ENCODE measurements around the gene RAMACL. TPM values are rescaled to one million over a fixed set of nuclear protein-coding genes. Genes with fewer than 3 reads are reported as not detected.

The RAMACL gene
- total RNA-seq, 2 experiments from 2014 or later: 0.30 to 0.41 TPM

DNA sequence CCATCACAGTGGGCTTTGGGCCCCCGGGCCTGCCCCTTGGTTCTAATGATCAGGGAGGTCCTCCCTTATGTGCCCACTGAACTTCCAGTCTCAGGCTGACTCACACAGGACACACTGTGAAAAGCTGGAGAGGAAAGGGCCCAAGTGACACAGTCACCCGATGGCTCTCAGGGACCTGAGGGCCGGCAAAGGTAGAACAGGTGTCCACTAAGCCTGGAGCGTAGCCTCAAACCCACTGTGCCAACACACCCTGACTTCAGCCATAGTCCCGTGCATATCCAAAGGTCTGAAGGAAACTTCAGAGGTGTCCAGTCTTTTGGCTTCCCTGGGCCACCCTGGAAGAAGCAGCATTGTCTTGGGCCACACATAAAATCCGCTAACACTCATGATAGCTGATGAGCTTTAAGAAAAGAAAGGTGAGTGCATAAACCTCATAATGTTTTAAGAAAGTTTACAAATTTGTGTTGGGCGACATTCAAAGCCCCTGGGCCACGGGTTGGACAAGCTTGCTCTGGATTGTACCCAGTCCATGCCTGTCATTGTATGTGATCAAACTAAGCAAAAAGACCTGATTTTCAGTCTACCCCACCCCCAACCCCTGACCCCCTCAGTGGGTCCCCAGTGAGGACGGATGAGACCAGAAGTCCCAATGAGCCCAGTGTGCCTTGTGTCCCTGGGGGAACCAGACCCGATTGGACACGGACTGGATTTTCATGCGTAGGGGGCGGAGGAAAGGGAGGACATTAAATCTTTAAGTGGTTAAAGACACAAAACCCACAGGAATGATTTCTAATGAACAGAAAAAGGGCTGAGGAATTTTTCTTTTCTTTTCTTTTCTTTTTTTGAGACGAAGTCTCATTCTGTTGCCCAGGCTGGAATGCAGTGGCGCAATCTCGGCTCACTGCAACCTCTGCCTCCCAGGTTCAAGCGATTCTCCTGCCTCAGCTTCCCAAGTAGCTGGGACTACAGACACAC lies 6.1 kb downstream of the RAMACL start:
- intact Hi-C loops (cut with micrococcal nuclease; ENCODE audit: unreplicated experiment): no loop called here
- H3K4me2 ChIP-seq (ENCODE audit: low read length): no peak overlapping the region
- H4K20me1 ChIP-seq (ENCODE audit: insufficient read depth, low read length): no peaks in the 10 kb centered on the region
- H3K79me2 ChIP-seq (ENCODE audit: insufficient read depth, low read depth, low read length): no peaks in the 10 kb centered on the region
- no peaks in the 10 kb centered on the region for H3K36me3 ChIP-seq (ENCODE audit: insufficient read depth, low read length)
- no peaks in the 10 kb centered on the region for H3K4me1 ChIP-seq (ENCODE audit: insufficient read depth, low read length, poor library complexity, severe bottlenecking)
- no peak overlapping the region for H3K27ac ChIP-seq (ENCODE audit: low read depth, low read length, poor library complexity, severe bottlenecking)
- no TSS peak for BruUV-seq (replicated peaks)
- DNase-seq (ENCODE audit: low spot score): no peak
- no peaks in the 10 kb centered on the region for H3K9me2 ChIP-seq (ENCODE audit: insufficient read depth, low read length)
- TF ChIP-seq, protein P1, sequence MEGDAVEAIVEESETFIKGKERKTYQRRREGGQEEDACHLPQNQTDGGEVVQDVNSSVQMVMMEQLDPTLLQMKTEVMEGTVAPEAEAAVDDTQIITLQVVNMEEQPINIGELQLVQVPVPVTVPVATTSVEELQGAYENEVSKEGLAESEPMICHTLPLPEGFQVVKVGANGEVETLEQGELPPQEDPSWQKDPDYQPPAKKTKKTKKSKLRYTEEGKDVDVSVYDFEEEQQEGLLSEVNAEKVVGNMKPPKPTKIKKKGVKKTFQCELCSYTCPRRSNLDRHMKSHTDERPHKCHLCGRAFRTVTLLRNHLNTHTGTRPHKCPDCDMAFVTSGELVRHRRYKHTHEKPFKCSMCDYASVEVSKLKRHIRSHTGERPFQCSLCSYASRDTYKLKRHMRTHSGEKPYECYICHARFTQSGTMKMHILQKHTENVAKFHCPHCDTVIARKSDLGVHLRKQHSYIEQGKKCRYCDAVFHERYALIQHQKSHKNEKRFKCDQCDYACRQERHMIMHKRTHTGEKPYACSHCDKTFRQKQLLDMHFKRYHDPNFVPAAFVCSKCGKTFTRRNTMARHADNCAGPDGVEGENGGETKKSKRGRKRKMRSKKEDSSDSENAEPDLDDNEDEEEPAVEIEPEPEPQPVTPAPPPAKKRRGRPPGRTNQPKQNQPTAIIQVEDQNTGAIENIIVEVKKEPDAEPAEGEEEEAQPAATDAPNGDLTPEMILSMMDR (conservative IDR thresholded peaks at IDR 0.05; ENCODE audit: low read length): no peak
- TF ChIP-seq EZH2phosphoT487 (IDR thresholded peaks at IDR 0.05; ENCODE audit: borderline replicate concordance, low read depth, low read length): no peak
- no peaks in the 10 kb centered on the region for H3K9me3 ChIP-seq (ENCODE audit: low read length)
- POLR2A ChIA-PET: no interaction called here
- no peak overlapping the region for H2AFZ ChIP-seq (ENCODE audit: low read length)
- CTCF ChIA-PET (ENCODE audit: unreplicated experiment): no interaction called here
- no peak overlapping the region for H3K4me3 ChIP-seq (ENCODE audit: low read depth, low read length, poor library complexity, severe bottlenecking)

DNA sequence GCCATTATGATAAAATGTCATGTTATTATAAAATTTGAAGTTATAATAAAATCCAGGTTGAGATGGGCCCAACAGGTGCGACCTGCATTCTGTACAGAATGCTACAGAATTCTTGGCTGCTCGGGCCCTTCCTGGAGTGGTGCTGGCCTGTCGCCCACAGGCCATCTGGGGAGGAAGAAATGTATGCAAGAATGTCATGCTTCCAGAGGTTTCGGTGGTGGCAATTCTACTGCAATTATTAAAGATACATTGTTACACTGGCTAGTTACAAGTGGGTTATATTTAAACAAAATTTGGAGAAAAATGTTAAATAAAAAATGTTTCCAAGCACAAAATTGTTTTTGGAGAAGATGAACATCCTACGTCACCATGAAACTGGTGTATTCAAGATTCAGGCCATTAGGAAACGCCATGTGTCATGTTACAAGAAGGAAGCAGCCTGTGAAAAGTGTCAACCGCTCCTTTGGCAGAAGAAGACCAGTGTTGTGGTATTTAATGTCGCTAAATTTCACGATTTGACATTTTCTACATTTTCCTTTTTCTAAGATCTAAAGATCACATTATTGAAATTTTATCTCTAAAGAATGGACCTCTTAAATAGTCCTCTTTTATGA lies 7.1 kb downstream of the RAMACL start:
- no TSS peak for BruUV-seq (replicated peaks)
- no peak for TF ChIP-seq EZH2phosphoT487 (IDR thresholded peaks at IDR 0.05; ENCODE audit: borderline replicate concordance, low read depth, low read length)
- TF ChIP-seq, protein P1 (conservative IDR thresholded peaks at IDR 0.05; ENCODE audit: low read length): no peak
- no peaks in the 10 kb centered on the region for H3K9me2 ChIP-seq (ENCODE audit: insufficient read depth, low read length)
- H3K27ac ChIP-seq (ENCODE audit: low read depth, low read length, poor library complexity, severe bottlenecking): no peak overlapping the region
- intact Hi-C loops (cut with micrococcal nuclease; ENCODE audit: unreplicated experiment): no loop called here
- no peaks in the 10 kb centered on the region for H3K9me3 ChIP-seq (ENCODE audit: low read length)
- H3K4me3 ChIP-seq (ENCODE audit: low read depth, low read length, poor library complexity, severe bottlenecking): no peak overlapping the region
- ChIA-PET CTCF (ENCODE audit: unreplicated experiment) (no interaction called here), POLR2A (no interaction called here)
- H4K20me1 ChIP-seq (ENCODE audit: insufficient read depth, low read length): no peaks in the 10 kb centered on the region
- H3K79me2 ChIP-seq (ENCODE audit: insufficient read depth, low read depth, low read length): no peaks in the 10 kb centered on the region
- H2AFZ ChIP-seq (ENCODE audit: low read length): no peak overlapping the region
- H3K4me1 ChIP-seq (ENCODE audit: insufficient read depth, low read length, poor library complexity, severe bottlenecking): no peaks in the 10 kb centered on the region
- no peaks in the 10 kb centered on the region for H3K36me3 ChIP-seq (ENCODE audit: insufficient read depth, low read length)
- H3K4me2 ChIP-seq (ENCODE audit: low read length): no peak overlapping the region
- DNase-seq (ENCODE audit: low spot score): no peak
